Epithelial cell of proximal tubule (primary cell): ENCODE results near the gene CLDN10. TPM values are rescaled to one million over a fixed set of nuclear protein-coding genes. Genes with fewer than 3 reads are reported as not detected.

ENCODE experiments used
- DNase-seq: peaks from one replicate; pipeline ENCODE4 v3.0.0-alpha.2; 2011; ENCODE audit warnings: low read depth
- H3K4me3 ChIP-seq: 2 replicates; pipeline ENCODE4 v1.5.1; 2011; ENCODE audit warnings: low read depth, mild to moderate bottlenecking, low read length
- CTCF ChIP-seq: conservative IDR thresholded peaks from 2 replicates; pipeline ENCODE4 v1.5.1; 2012; ENCODE audit warnings: low read depth, mild to moderate bottlenecking, low read length
- total RNA-seq: library from RNA; depleted of rRNA; stranded (reverse); fragments of >200 nt; gene quantifications from 2 replicates; pipeline ENCODE4 v1.2.3, GENCODE V29; 2015

CLDN10 gene
- total RNA-seq, 1 donor from 2014 or later, result 65.2 TPM

GRCh38 chr13:95620825-95621498, 68.4 kb downstream of the CLDN10 start:
- no peak for TF ChIP-seq CTCF

GRCh38 chr13:95623141-95623540, 70.6 kb downstream of the CLDN10 start:
- DNase-seq, result no peak
- H3K4me3 ChIP-seq, result no peak overlapping the region
- no peak for TF ChIP-seq CTCF

More at GRCh38 chr13:95620825-95621498, 68.4 kb downstream of the CLDN10 start:
- no peak overlapping the region for H3K4me3 ChIP-seq
- no peak for DNase-seq

GRCh38 chr13:95624020-95624419, 71.5 kb downstream of the CLDN10 start:
- DNase-seq, result no peak
- TF ChIP-seq CTCF, result peak; percentile 75
- no peak overlapping the region for H3K4me3 ChIP-seq

- no peak overlapping the region for H3K4me3 ChIP-seq
- no peak for DNase-seq
- no peak for TF ChIP-seq CTCF
Observed at GRCh38 chr13:95626768-95627167, 74.2 kb downstream of the CLDN10 start.

GRCh38 chr13:95627590-95627989, 75.1 kb downstream of the CLDN10 start:
- TF ChIP-seq CTCF, result no peak
- no peak overlapping the region for H3K4me3 ChIP-seq
- DNase-seq, result no peak

GRCh38 chr13:95628488-95628887, 76.0 kb downstream of the CLDN10 start:
- H3K4me3 ChIP-seq, result no peak overlapping the region
- no peak for DNase-seq
- TF ChIP-seq CTCF, result no peak

GRCh38 chr13:95629071-95629470, 76.6 kb downstream of the CLDN10 start:
- H3K4me3 ChIP-seq, result no peak overlapping the region
- no peak for DNase-seq
- TF ChIP-seq CTCF, result no peak
